ENCODE measurements around the gene GREB1. TPM values are rescaled to one million over a fixed set of nuclear protein-coding genes. Genes with fewer than 3 reads are reported as not detected.

GREB1 gene
- total RNA-seq, 1 donor from 2014 or later: 0.05 TPM

GRCh38 chr2:11500702-11501303, 33.0 kb upstream of the GREB1 start:
- peaks cover 5% of the 10 kb centered on the region for H3K4me1 Mint-ChIP-seq
- intact Hi-C loops (cut with micrococcal nuclease): no loop called here
- no peak for DNase-seq
- no peak overlapping the region for H3K27ac Mint-ChIP-seq
- H3K27me3 Mint-ChIP-seq: peaks cover 8% of the 10 kb centered on the region
- no peaks in the 10 kb centered on the region for H3K9me3 Mint-ChIP-seq
- H3K36me3 Mint-ChIP-seq (ENCODE audit: low read depth): no peaks in the 10 kb centered on the region
- H3K4me3 Mint-ChIP-seq: no peak overlapping the region

DNA sequence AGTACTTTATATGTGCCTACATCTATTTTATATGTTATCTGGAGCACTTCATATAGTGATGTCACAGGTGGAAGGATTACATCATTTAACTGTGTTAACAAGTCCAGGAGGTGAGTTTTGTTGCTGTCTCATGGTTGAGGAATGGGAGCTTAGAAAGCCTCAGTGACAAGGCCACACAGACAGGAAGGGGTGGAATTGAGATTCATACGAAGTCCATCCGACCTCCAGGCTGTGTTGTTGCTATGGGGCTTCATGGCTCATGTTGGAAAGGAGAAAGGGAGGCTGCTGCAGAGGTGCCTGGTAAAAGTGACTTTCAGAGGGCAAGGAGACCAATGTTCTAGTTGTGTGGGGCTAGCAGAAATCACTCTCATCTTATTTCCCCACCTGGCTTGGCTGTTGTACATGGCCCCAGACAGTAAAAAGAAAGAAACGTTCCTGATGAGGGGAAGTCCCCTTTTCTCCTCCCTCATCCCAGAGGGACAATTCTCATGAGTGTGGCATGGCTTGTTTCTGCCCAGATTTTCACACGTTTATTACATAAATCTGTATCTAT, 31.0 kb upstream of the GREB1 start:
- Mint-ChIP-seq H3K9me3 (no peaks in the 10 kb centered on the region), H3K4me1 (peaks cover 5% of the 10 kb centered on the region), H3K27me3 (peaks cover 7% of the 10 kb centered on the region), H3K36me3 (ENCODE audit: low read depth) (no peaks in the 10 kb centered on the region), H3K4me3 (no peak overlapping the region), H3K27ac (no peak overlapping the region)
- no peak for DNase-seq
- intact Hi-C loops (cut with micrococcal nuclease): no loop called here

- H3K9me3 Mint-ChIP-seq: no peaks in the 10 kb centered on the region
- peaks cover 7% of the 10 kb centered on the region for H3K27me3 Mint-ChIP-seq
- peaks cover 5% of the 10 kb centered on the region for H3K4me1 Mint-ChIP-seq
- no peak overlapping the region for H3K27ac Mint-ChIP-seq
- no peak for DNase-seq
- H3K4me3 Mint-ChIP-seq: no peak overlapping the region
- no peaks in the 10 kb centered on the region for H3K36me3 Mint-ChIP-seq (ENCODE audit: low read depth)
- intact Hi-C loops (cut with micrococcal nuclease): no loop called here
Measured at GRCh38 chr2:11503354-11503927, 30.4 kb upstream of the GREB1 start.

GRCh38 chr2:11505652-11506610, 27.9 kb upstream of the GREB1 start:
- intact Hi-C loops (cut with micrococcal nuclease): no loop called here
- H3K9me3 Mint-ChIP-seq: no peaks in the 10 kb centered on the region
- no peak overlapping the region for H3K4me3 Mint-ChIP-seq
- H3K36me3 Mint-ChIP-seq (ENCODE audit: low read depth): no peaks in the 10 kb centered on the region
- H3K27ac Mint-ChIP-seq: no peak overlapping the region
- H3K4me1 Mint-ChIP-seq: peaks cover under 1% of the 10 kb centered on the region
- no peak for DNase-seq
- H3K27me3 Mint-ChIP-seq: peaks cover 7% of the 10 kb centered on the region

DNA sequence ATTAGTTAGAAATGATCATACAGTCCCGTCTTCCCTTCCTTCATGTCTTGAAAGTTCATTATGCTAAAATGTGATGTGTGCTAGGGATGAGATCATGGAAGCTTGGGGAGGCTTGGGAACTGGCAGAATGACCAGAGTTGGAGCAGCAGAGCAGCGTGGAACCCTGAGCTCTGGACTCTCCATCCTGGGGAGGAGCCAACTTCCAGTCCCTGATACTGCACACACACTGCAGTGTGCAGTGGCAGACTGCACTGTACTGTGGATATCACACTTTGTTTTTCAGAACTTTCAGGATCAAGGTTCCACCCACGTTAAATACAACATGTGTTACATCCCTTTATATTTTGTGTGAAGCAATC, 27.3 kb upstream of the GREB1 start:
- Mint-ChIP-seq H3K27ac (no peak overlapping the region), H3K36me3 (ENCODE audit: low read depth) (no peaks in the 10 kb centered on the region), H3K27me3 (peaks cover 7% of the 10 kb centered on the region), H3K9me3 (no peaks in the 10 kb centered on the region), H3K4me1 (no peaks in the 10 kb centered on the region), H3K4me3 (no peak overlapping the region)
- intact Hi-C loops (cut with micrococcal nuclease): no loop called here
- DNase-seq: no peak

DNA sequence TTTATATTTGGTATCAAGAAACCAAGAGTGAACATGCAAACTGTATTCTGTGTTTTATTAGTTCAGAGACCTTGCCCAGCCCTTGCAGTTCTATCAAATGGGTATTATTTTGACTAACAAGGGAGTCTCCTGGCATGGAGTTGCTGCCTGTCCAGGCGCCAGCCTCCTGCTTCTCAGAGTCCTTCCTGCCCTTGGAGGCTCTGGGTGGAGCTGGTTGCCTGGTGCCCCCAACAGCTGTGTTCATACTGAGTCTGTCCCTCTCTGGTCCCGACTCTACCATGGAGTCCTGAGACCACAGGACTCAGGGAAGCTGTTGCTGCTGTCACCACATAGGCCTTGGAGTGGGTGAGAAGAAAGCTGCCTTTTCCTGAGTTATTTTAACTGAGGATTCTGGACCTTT, 26.3 kb upstream of the GREB1 start:
- no peak for DNase-seq
- Mint-ChIP-seq H3K9me3 (no peaks in the 10 kb centered on the region), H3K4me3 (no peak overlapping the region), H3K27me3 (peaks cover 7% of the 10 kb centered on the region), H3K36me3 (ENCODE audit: low read depth) (no peaks in the 10 kb centered on the region), H3K27ac (no peak overlapping the region), H3K4me1 (no peaks in the 10 kb centered on the region)
- intact Hi-C loops (cut with micrococcal nuclease): no loop called here

DNA sequence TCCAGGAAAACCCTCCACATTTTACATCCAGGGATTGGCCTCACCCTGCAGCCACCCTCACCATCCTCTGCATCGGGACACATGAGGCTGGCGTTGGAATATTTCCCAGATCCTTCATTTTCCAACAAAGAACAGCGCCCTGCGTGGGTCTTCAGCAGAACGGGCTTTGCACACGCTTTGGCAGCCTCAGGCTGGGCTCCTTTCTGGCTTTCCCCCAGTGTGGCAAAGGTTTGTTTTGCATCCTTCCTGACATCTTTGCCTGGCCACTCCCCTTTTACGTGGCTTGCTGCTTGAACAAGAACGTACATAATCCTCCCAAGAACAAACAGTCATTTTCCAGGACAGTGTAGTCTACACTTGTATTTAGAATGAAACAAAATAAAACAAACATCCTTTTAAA, 25.6 kb upstream of the GREB1 start:
- Mint-ChIP-seq H3K27ac (no peak overlapping the region), H3K4me3 (no peak overlapping the region), H3K4me1 (no peaks in the 10 kb centered on the region), H3K9me3 (no peaks in the 10 kb centered on the region), H3K27me3 (peaks cover 5% of the 10 kb centered on the region), H3K36me3 (ENCODE audit: low read depth) (no peaks in the 10 kb centered on the region)
- no peak for DNase-seq
- intact Hi-C loops (cut with micrococcal nuclease): no loop called here

DNA sequence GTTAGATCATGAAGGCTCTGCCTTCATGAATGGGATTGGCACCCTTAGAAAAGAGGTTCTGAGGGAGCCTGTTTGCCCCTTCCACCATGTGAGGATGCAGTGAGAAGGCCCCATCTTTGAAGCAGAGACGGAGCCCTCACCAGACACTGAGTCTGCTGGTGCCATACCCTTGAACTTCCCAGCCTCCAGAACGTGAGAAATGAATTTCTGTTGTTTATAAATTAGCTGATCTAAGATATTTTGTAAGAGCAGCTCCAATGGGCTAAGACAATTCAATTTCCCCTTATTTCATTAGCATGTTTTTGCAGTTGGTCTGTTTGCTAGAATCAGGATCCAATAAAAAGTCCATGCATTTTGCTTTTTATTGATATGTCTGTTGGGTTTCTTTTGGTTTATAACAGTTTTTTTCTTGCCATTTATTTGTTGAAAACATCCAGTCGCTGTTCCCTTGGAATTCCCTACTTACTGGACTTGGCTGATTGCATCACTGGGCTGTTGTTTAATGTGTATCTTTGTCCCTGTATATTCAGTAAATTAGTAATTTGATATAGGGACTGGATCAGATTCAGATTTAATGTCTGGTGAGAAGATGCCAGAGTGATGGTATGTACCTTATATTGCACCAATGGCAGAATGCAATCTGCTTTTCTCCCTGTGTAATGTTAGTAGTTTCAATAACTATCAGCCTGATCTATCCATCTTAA, 24.0 kb upstream of the GREB1 start:
- no peak for DNase-seq
- peaks cover 5% of the 10 kb centered on the region for H3K27me3 Mint-ChIP-seq
- intact Hi-C loops (cut with micrococcal nuclease): no loop called here
- no peaks in the 10 kb centered on the region for H3K4me1 Mint-ChIP-seq
- no peaks in the 10 kb centered on the region for H3K9me3 Mint-ChIP-seq
- H3K4me3 Mint-ChIP-seq: no peak overlapping the region
- H3K36me3 Mint-ChIP-seq (ENCODE audit: low read depth): no peaks in the 10 kb centered on the region
- no peak overlapping the region for H3K27ac Mint-ChIP-seq

- Mint-ChIP-seq H3K36me3 (ENCODE audit: low read depth) (no peaks in the 10 kb centered on the region), H3K9me3 (no peaks in the 10 kb centered on the region), H3K4me1 (no peaks in the 10 kb centered on the region), H3K27me3 (peaks cover 3% of the 10 kb centered on the region), H3K27ac (no peak overlapping the region), H3K4me3 (no peak overlapping the region)
- DNase-seq: no peak
- intact Hi-C loops (cut with micrococcal nuclease): no loop called here
Measured at GRCh38 chr2:11512431-11512830, 21.4 kb upstream of the GREB1 start.

GRCh38 chr2:11513319-11513718, 20.5 kb upstream of the GREB1 start:
- no peak overlapping the region for H3K27ac Mint-ChIP-seq
- no peak overlapping the region for H3K4me3 Mint-ChIP-seq
- H3K9me3 Mint-ChIP-seq: no peaks in the 10 kb centered on the region
- no peaks in the 10 kb centered on the region for H3K4me1 Mint-ChIP-seq
- no peaks in the 10 kb centered on the region for H3K36me3 Mint-ChIP-seq (ENCODE audit: low read depth)
- peaks cover 3% of the 10 kb centered on the region for H3K27me3 Mint-ChIP-seq
- no peak for DNase-seq
- intact Hi-C loops (cut with micrococcal nuclease): no loop called here

- no peak for DNase-seq
- no peak overlapping the region for H3K27ac Mint-ChIP-seq
- no peaks in the 10 kb centered on the region for H3K36me3 Mint-ChIP-seq (ENCODE audit: low read depth)
- intact Hi-C loops (cut with micrococcal nuclease): no loop called here
- H3K9me3 Mint-ChIP-seq: no peaks in the 10 kb centered on the region
- H3K4me1 Mint-ChIP-seq: no peaks in the 10 kb centered on the region
- H3K4me3 Mint-ChIP-seq: no peak overlapping the region
- peaks cover 3% of the 10 kb centered on the region for H3K27me3 Mint-ChIP-seq
Measured at GRCh38 chr2:11514081-11514730, 19.6 kb upstream of the GREB1 start.

DNA sequence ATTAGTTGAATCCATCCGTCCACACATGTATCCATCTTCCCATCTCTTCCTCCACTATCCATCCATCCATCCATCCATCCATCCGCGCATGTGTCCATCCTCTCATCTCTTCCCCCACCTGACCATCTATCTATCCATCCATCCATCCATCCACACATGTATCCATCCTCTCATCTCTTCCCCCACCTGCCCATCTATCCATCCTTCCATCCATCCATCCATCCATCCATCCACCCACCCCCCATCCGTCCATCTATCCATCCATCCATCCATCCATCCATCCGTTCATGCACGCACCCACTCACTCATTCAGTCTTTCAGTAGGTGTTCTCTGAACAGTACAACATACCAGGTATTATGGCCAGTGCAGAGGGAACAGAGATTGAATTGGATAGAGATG, 18.9 kb upstream of the GREB1 start:
- H3K27me3 Mint-ChIP-seq: no peaks in the 10 kb centered on the region
- H3K36me3 Mint-ChIP-seq (ENCODE audit: low read depth): no peaks in the 10 kb centered on the region
- no peak for DNase-seq
- H3K27ac Mint-ChIP-seq: no peak overlapping the region
- H3K4me1 Mint-ChIP-seq: no peaks in the 10 kb centered on the region
- H3K9me3 Mint-ChIP-seq: no peaks in the 10 kb centered on the region
- intact Hi-C loops (cut with micrococcal nuclease): no loop called here
- H3K4me3 Mint-ChIP-seq: no peak overlapping the region

GRCh38 chr2:11515490-11515981, 18.3 kb upstream of the GREB1 start:
- intact Hi-C loops (cut with micrococcal nuclease): no loop called here
- Mint-ChIP-seq H3K27me3 (no peaks in the 10 kb centered on the region), H3K9me3 (no peaks in the 10 kb centered on the region), H3K4me1 (no peaks in the 10 kb centered on the region), H3K36me3 (ENCODE audit: low read depth) (no peaks in the 10 kb centered on the region), H3K4me3 (no peak overlapping the region), H3K27ac (no peak overlapping the region)
- DNase-seq: no peak

All from activated CD4-positive, alpha-beta T cell treated with anti-CD3 and anti-CD28 coated beads, Interleukin-2, amount 10 ng/mL, durations not matched to agents 24 days and 14 days (primary cell).